CD4-positive, alpha-beta T cell (primary cell): Measurements from ENCODE around the gene SLC30A2. TPM values are rescaled to one million over a fixed set of nuclear protein-coding genes. Genes with fewer than 3 reads are reported as not detected.

Experiments
- ATAC-seq: fragments of 200-7000 bp; cut with Tn5 transposase; one replicate; pipeline ENCODE4 v1.10.0; 2022; ENCODE audit warnings: mild to moderate bottlenecking; ENCODE audit not compliant: poor library complexity
- CTCF ChIA-PET: fragments of 350-600 bp; sonication (Branson Sonifier 250); formaldehyde crosslinking; loops from one replicate; lab custom pipeline; 2021; ENCODE audit warnings: antibody characterized with exemption, inconsistent platforms; lab: Charles Lee
- POLR2A ChIA-PET: fragments of 350-600 bp; sonication (Branson Sonifier 250); formaldehyde crosslinking; loops from one replicate; lab custom pipeline; 2021; ENCODE audit warnings: antibody characterized with exemption, inconsistent platforms; lab: Charles Lee
- DNase-seq, 14 experiments: peaks; one replicate each; pipeline ENCODE4 v3.0.0-alpha.2; 2013 to 2020; ENCODE audit warnings: mixed read lengths in 2 of 14
- H3K27ac ChIP-seq, 2 donors: one replicate each; pipeline versions ENCODE4 v1.5.1 to v1.7.0; 2013; ENCODE audit warnings: low read length in 2 of 2, low read depth in 1 of 2, mild to moderate bottlenecking in 1 of 2
- H3K27me3 ChIP-seq, 2 experiments: 1 replicate in 1 of 2; 2 replicates in 1 of 2; pipeline versions ENCODE4 v1.6.1 to v1.7.0; 2013; ENCODE audit warnings: low read length in 2 of 2, control low read depth in 1 of 2, mild to moderate bottlenecking in 1 of 2, moderate library complexity in 1 of 2; ENCODE audit not compliant: insufficient read depth in 2 of 2, control insufficient read depth in 1 of 2
- H3K36me3 ChIP-seq: one replicate; pipeline ENCODE4 v1.6.1; 2013; ENCODE audit warnings: low read length, control low read depth; ENCODE audit not compliant: insufficient read depth
- H3K4me1 ChIP-seq: one replicate; pipeline ENCODE4 v1.6.1; 2013; ENCODE audit warnings: low read length, control low read depth; ENCODE audit not compliant: insufficient read depth
- H3K4me3 ChIP-seq: one replicate; pipeline ENCODE4 v1.5.1; 2013; ENCODE audit warnings: mild to moderate bottlenecking, low read length, moderate library complexity
- H3K9me3 ChIP-seq, 2 experiments: 1 replicate in 1 of 2; 2 replicates in 1 of 2; pipeline versions ENCODE4 v1.6.1 to v1.7.0; 2013; ENCODE audit warnings: low read length in 2 of 2, mild to moderate bottlenecking in 2 of 2, control low read depth in 1 of 2, moderate library complexity in 1 of 2; ENCODE audit not compliant: control insufficient read depth in 1 of 2, insufficient read depth in 1 of 2
- H3K27ac Mint-ChIP-seq: one replicate; pipeline ENCODE4 v1.8.0; 2020; ENCODE audit warnings: mixed read lengths
- H3K27me3 Mint-ChIP-seq: one replicate; pipeline ENCODE4 v1.8.0; 2021; ENCODE audit warnings: mixed read lengths
- H3K36me3 Mint-ChIP-seq: one replicate; pipeline ENCODE4 v1.8.0; 2021; ENCODE audit warnings: low read depth, mixed read lengths
- H3K4me1 Mint-ChIP-seq: one replicate; pipeline ENCODE4 v1.8.0; 2021; ENCODE audit warnings: low read depth, mixed read lengths
- H3K4me3 Mint-ChIP-seq: one replicate; pipeline ENCODE4 v1.8.0; 2020; ENCODE audit warnings: mild to moderate bottlenecking, mixed read lengths
- H3K9me3 Mint-ChIP-seq: one replicate; pipeline ENCODE4 v1.8.0; 2020; ENCODE audit warnings: mixed read lengths
- CTCF ChIP-seq: fragments of 200-600 bp; IDR thresholded peaks from one replicate; pipeline ENCODE4 v1.8.0; 2022; ENCODE audit warnings: antibody characterized with exemption, mild to moderate bottlenecking
- intact Hi-C, 2 experiments: fragments of 100-400 bp; cut with DNase I in 1 of 2; cut with micrococcal nuclease in 1 of 2; formaldehyde crosslinking; loops; one replicate each; pipeline versions ENCODE4 v1.15.1 to v1.9.0; 2023 to 2025; cut with DNase I, micrococcal nuclease
- total RNA-seq, 174 experiments: library from RNA in 2 of 174; stranded (reverse) in 2 of 174; gene quantifications; one replicate each; pipeline ENCODE4 v1.2.3 and lab custom pipeline; 2021 to 2026

Gene SLC30A2
- total RNA-seq, 2 experiments from 2014 or later: not detected

DNA sequence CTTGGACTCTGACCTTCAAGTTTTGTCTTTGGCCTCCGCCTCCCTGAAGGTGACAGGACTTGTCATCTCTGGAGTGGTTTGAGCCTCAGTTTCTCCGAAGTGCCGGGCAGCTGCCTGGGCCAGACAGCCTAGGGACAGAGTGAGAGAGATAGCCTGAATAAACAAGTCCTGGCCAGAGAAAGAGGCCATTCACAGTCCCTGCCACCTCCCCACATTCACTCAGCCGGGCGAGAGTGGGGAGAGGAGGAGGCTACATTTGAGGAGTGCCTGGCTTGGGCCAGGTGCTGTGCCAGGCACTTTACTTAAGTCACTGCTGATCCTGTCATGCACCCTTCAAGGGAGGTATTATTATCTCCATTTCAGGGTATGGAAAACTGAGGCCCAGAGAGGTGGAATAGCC lies 20.9 kb downstream of the SLC30A2 start:
- ChIA-PET CTCF (no interaction called here), POLR2A (interaction anchor here (0.6 kb wide), 1 partner anchor 10 kb away, joined by 3 read pairs; no protein-coding TSS in a partner anchor)
- intact Hi-C loops: no loop called here
- Mint-ChIP-seq H3K27me3 (no peaks in the 10 kb centered on the region), H3K9me3 (no peaks in the 10 kb centered on the region), H3K27ac (no peak overlapping the region), H3K36me3 (no peaks in the 10 kb centered on the region), H3K4me1 (no peaks in the 10 kb centered on the region), H3K4me3 (no peak overlapping the region)
- no peaks in the 10 kb centered on the region for H3K9me3 ChIP-seq
- no peak for TF ChIP-seq CTCF
- H3K27ac ChIP-seq: no peak overlapping the region
- H3K27me3 ChIP-seq: no peaks in the 10 kb centered on the region
- no peak for ATAC-seq
- no peaks in the 10 kb centered on the region for H3K36me3 ChIP-seq
- DNase-seq: no peak
- H3K4me1 ChIP-seq: no peaks in the 10 kb centered on the region
- no peak overlapping the region for H3K4me3 ChIP-seq

- ATAC-seq: no peak
- H3K27ac ChIP-seq: no peak overlapping the region
- H3K36me3 ChIP-seq: no peaks in the 10 kb centered on the region
- ChIA-PET POLR2A (no interaction called here), CTCF (no interaction called here)
- DNase-seq: no peak
- no peak for TF ChIP-seq CTCF
- no peak overlapping the region for H3K4me3 ChIP-seq
- H3K9me3 Mint-ChIP-seq: no peaks in the 10 kb centered on the region
- H3K27me3 Mint-ChIP-seq: no peaks in the 10 kb centered on the region
- no peaks in the 10 kb centered on the region for H3K27me3 ChIP-seq
- no peak overlapping the region for H3K27ac Mint-ChIP-seq
- no peaks in the 10 kb centered on the region for H3K9me3 ChIP-seq
- H3K36me3 Mint-ChIP-seq: no peaks in the 10 kb centered on the region
- intact Hi-C loops: no loop called here
- H3K4me1 Mint-ChIP-seq: peaks cover 4% of the 10 kb centered on the region
- no peaks in the 10 kb centered on the region for H3K4me1 ChIP-seq
- H3K4me3 Mint-ChIP-seq: no peak overlapping the region
These were observed 22.1 kb downstream of the SLC30A2 start for GRCh38 chr1:26023826-26024225.

DNA sequence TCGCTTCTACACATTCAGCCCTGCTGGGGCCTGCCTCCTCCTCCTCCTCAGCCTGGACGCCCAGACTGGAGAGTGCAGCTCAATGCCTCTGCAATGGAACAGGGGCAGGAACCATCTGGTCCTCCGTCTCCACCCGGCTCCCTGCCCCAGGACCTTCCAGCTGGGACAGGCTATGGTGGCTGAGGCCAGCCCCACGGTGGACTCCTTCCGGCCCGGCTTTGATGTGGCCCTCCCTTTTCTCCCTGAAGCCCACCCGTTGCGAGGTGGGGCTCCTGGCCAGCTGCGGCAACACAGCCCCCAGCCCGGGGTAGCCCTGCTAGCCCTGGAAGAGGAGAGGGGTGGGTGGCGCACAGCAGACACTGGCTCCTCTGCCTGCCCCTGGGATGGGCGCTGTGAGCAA lies 22.9 kb downstream of the SLC30A2 start:
- CTCF ChIA-PET: no interaction called here

More for the DNA sequence above, 22.9 kb downstream of the SLC30A2 start:
- POLR2A ChIA-PET: no interaction called here
- Histone ChIP-seq H3K27ac (no peak overlapping the region), H3K4me1 (no peaks in the 10 kb centered on the region), H3K27me3 (no peaks in the 10 kb centered on the region), H3K36me3 (no peaks in the 10 kb centered on the region), H3K4me3 (no peak overlapping the region), H3K9me3 (no peaks in the 10 kb centered on the region)
- no peak for DNase-seq
- Mint-ChIP-seq H3K4me1 (peaks cover 4% of the 10 kb centered on the region), H3K36me3 (no peaks in the 10 kb centered on the region), H3K27ac (no peak overlapping the region), H3K4me3 (no peak overlapping the region), H3K27me3 (no peaks in the 10 kb centered on the region), H3K9me3 (no peaks in the 10 kb centered on the region)
- intact Hi-C loops: no loop called here
- no peak for TF ChIP-seq CTCF
- no peak for ATAC-seq
